NOMO-1 treated with DMSO at 0.1 percent for 48 hours (cell line): ENCODE measurements around the gene TMEM50B.
A peak's percentile ranks its signal among the peaks of the same experiment; 100 is the strongest.
"Not testable (repeated sequence)": the region's sequence is repeated elsewhere in the genome, so short reads cannot be mapped to it uniquely, and the experiment has no call there.

Experiments
- DNase-seq: peaks from one replicate; lab custom pipeline; 2025; ENCODE audit not compliant: unreplicated experiment; lab: John Stamatoyannopoulos, UW

TMEM50B gene

GRCh38 chr21:33479679-33480480 lies at the start of gene TMEM50B:
Gene TMEM50B (minus strand): TSS chr21:33479974. CDS start chr21:33468885, 11,089 bp downstream.
- peak; percentile 95 for DNase-seq

GRCh38 chr21:33522953-33523349 lies 43.2 kb upstream of the TMEM50B start:
- no peak for DNase-seq

- DNase-seq = no peak
Observed at GRCh38 chr21:33522297-33522952, 42.7 kb upstream of the TMEM50B start.

- DNase-seq = no peak
Observed at GRCh38 chr21:33518899-33519298, 39.1 kb upstream of the TMEM50B start.

GRCh38 chr21:33514229-33514628 lies 34.5 kb upstream of the TMEM50B start:
- no peak for DNase-seq

- DNase-seq = no peak
Observed at GRCh38 chr21:33512481-33512880, 32.7 kb upstream of the TMEM50B start.

GRCh38 chr21:33511639-33512038 lies 31.9 kb upstream of the TMEM50B start:
- DNase-seq = no peak

- no peak for DNase-seq
Observed at GRCh38 chr21:33510826-33511225, 31.1 kb upstream of the TMEM50B start.

- DNase-seq = not testable (repeated sequence)
Observed at GRCh38 chr21:33507003-33507402, 27.2 kb upstream of the TMEM50B start.

- no peak for DNase-seq
Observed at GRCh38 chr21:33505833-33506232, 26.1 kb upstream of the TMEM50B start.

GRCh38 chr21:33496345-33496744 lies 16.6 kb upstream of the TMEM50B start:
- no peak for DNase-seq

GRCh38 chr21:33495743-33496142 lies 16.0 kb upstream of the TMEM50B start:
- no peak for DNase-seq

- DNase-seq = no peak
Observed at GRCh38 chr21:33493756-33494155, 14.0 kb upstream of the TMEM50B start.

GRCh38 chr21:33492571-33492970 lies 12.8 kb upstream of the TMEM50B start:
- DNase-seq = peak; percentile 45

- DNase-seq = peak; percentile 87
Observed at GRCh38 chr21:33491373-33492102, 11.8 kb upstream of the TMEM50B start, which contains the start of gene DNAJC28. Gene DNAJC28 (minus strand): TSS chr21:33491716. CDS start chr21:33489393, 2,323 bp downstream.

GRCh38 chr21:33490991-33491372 lies 11.2 kb upstream of the TMEM50B start:
- no peak for DNase-seq

GRCh38 chr21:33488936-33489335 lies 9.2 kb upstream of the TMEM50B start:
- no peak for DNase-seq

GRCh38 chr21:33487996-33488395 lies 8.2 kb upstream of the TMEM50B start:
- DNase-seq = no peak

- no peak for DNase-seq
Observed at GRCh38 chr21:33481314-33481943, 1.7 kb upstream of the TMEM50B start.

GRCh38 chr21:33480481-33481103 lies 818 bp upstream of the TMEM50B start:
- no peak for DNase-seq
